ENCODE measurements around the gene CORO2B.

CORO2B gene

DNA sequence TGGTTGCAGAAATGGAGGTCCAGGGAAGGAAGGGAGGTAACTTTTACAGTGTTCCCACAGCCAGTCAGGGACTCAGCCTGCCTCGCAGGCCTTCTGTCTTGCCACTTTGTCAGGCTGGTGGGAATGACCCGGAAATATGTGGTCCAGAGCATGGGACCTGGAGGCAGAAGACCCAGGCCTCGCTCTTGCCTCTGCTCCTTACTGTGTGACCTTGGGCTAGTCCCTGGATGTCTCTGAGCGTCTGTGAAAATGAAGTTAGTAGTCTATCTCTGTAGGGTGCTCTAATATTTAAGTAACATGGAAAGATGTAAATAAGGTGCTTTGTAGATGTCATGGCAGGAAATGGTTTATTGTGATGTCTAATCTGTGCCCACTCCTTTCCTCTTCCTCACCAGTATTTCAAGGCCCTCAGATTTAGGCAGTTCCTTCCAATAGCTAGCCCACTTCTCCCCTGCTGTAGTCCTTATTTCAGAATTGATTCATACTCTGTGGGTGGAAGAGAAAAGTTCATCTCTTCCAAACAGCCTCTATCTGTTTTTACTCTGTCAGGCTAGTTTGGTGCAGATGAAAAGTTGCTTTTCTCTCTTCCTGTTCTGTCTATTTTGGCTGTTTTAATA lies 9.1 kb downstream of the CORO2B start:
- Histone ChIP-seq H3K9me3 (ENCODE audit: insufficient read depth, low read depth, low read length) (no peaks in the 10 kb centered on the region), H3K27me3 (ENCODE audit: insufficient read depth, low read length) (no peaks in the 10 kb centered on the region), H3K27ac (ENCODE audit: low read length) (no peak overlapping the region), H3K9ac (ENCODE audit: low read depth, low read length) (no peak overlapping the region), H3K4me3 (ENCODE audit: low read length) (no peak overlapping the region), H3K4me1 (ENCODE audit: insufficient read depth, low read length) (peaks cover 10% of the 10 kb centered on the region; the same call in 1 of the 2 replicates), H3K36me3 (ENCODE audit: insufficient read depth, low read depth, low read length) (no peaks in the 10 kb centered on the region)

DNA sequence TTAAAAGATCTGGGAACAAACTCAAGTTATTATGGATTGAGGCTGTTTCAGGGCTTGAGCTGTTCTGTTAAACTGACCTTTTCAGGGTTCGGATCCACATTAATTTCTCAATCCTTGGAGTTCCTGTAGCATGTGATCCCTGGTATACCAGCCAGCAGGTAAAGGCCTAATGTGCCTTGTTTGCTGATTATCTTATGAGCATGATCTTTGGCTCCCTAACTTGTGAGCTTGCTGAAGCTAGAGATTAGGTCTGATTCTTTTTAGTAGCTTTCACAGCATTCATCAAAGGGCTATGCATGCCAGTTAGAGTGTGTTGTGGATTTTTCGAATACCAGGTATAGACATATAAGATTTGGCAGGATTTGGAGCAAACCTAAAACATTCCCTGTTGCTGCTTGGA lies 10.3 kb downstream of the CORO2B start:
- Histone ChIP-seq H3K4me1 (ENCODE audit: insufficient read depth, low read length) (0 out of 2 replicates have a peak, but pooled peaks cover 4% of the 10 kb centered on the region), H3K4me3 (ENCODE audit: low read length) (no peak overlapping the region), H3K36me3 (ENCODE audit: insufficient read depth, low read depth, low read length) (no peaks in the 10 kb centered on the region), H3K27me3 (ENCODE audit: insufficient read depth, low read length) (no peaks in the 10 kb centered on the region), H3K9ac (ENCODE audit: low read depth, low read length) (no peak overlapping the region), H3K27ac (ENCODE audit: low read length) (no peak overlapping the region), H3K9me3 (ENCODE audit: insufficient read depth, low read depth, low read length) (no peaks in the 10 kb centered on the region)

GRCh38 chr15:68589783-68590710 lies 11.3 kb downstream of the CORO2B start:
- Histone ChIP-seq H3K9me3 (ENCODE audit: insufficient read depth, low read depth, low read length) (no peaks in the 10 kb centered on the region), H3K27me3 (ENCODE audit: insufficient read depth, low read length) (no peaks in the 10 kb centered on the region), H3K4me3 (ENCODE audit: low read length) (no peak overlapping the region), H3K9ac (ENCODE audit: low read depth, low read length) (no peak overlapping the region), H3K27ac (ENCODE audit: low read length) (no peak overlapping the region), H3K4me1 (ENCODE audit: insufficient read depth, low read length) (0 out of 2 replicates have a peak, but pooled peaks cover 2% of the 10 kb centered on the region), H3K36me3 (ENCODE audit: insufficient read depth, low read depth, low read length) (no peaks in the 10 kb centered on the region)

GRCh38 chr15:68590721-68591389 lies 12.1 kb downstream of the CORO2B start:
- Histone ChIP-seq H3K4me1 (ENCODE audit: insufficient read depth, low read length) (peaks cover 2% of the 10 kb centered on the region; the same call in 1 of the 2 replicates), H3K9me3 (ENCODE audit: insufficient read depth, low read depth, low read length) (no peaks in the 10 kb centered on the region), H3K4me3 (ENCODE audit: low read length) (no peak overlapping the region), H3K27me3 (ENCODE audit: insufficient read depth, low read length) (no peaks in the 10 kb centered on the region), H3K9ac (ENCODE audit: low read depth, low read length) (no peak overlapping the region), H3K36me3 (ENCODE audit: insufficient read depth, low read depth, low read length) (no peaks in the 10 kb centered on the region), H3K27ac (ENCODE audit: low read length) (no peak overlapping the region)

GRCh38 chr15:68592054-68592453 lies 13.3 kb downstream of the CORO2B start:
- Histone ChIP-seq H3K9ac (ENCODE audit: low read depth, low read length) (no peak overlapping the region), H3K9me3 (ENCODE audit: insufficient read depth, low read depth, low read length) (no peaks in the 10 kb centered on the region), H3K27me3 (ENCODE audit: insufficient read depth, low read length) (no peaks in the 10 kb centered on the region), H3K36me3 (ENCODE audit: insufficient read depth, low read depth, low read length) (no peaks in the 10 kb centered on the region), H3K4me1 (ENCODE audit: insufficient read depth, low read length) (peaks cover 2% of the 10 kb centered on the region; the same call in 1 of the 2 replicates), H3K4me3 (ENCODE audit: low read length) (no peak overlapping the region), H3K27ac (ENCODE audit: low read length) (no peak overlapping the region)

DNA sequence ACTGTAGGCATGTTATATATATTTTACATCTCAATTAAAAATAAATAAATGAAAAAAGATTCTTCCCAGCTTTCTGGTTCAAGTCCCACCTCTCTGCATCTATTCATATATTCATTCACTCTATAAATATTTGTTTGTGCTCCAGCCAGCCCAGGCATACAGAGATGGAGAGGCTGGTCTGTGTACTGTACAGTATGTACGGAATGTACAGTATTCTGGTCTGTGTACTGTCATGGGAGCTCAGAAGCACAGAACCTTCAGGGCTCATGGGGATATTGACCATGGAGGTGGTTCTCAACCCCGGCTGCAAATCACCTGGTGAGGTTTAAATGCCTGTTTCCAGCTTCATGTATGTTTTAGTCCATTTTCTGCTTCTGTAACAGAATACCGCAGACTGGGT lies 13.8 kb downstream of the CORO2B start:
- H3K36me3 ChIP-seq (ENCODE audit: insufficient read depth, low read depth, low read length): no peaks in the 10 kb centered on the region
- H3K9ac ChIP-seq (ENCODE audit: low read depth, low read length): no peak overlapping the region
- peaks cover 2% of the 10 kb centered on the region; the same call in 1 of the 2 replicates for H3K4me1 ChIP-seq (ENCODE audit: insufficient read depth, low read length)
- no peak overlapping the region for H3K27ac ChIP-seq (ENCODE audit: low read length)
- no peaks in the 10 kb centered on the region for H3K9me3 ChIP-seq (ENCODE audit: insufficient read depth, low read depth, low read length)
- H3K4me3 ChIP-seq (ENCODE audit: low read length): no peak overlapping the region
- H3K27me3 ChIP-seq (ENCODE audit: insufficient read depth, low read length): no peaks in the 10 kb centered on the region

- H3K9ac ChIP-seq (ENCODE audit: low read depth, low read length): no peak overlapping the region
- no peaks in the 10 kb centered on the region for H3K36me3 ChIP-seq (ENCODE audit: insufficient read depth, low read depth, low read length)
Observed at GRCh38 chr15:68593341-68593740, 14.5 kb downstream of the CORO2B start.

GRCh38 chr15:68593828-68594532 lies 15.2 kb downstream of the CORO2B start:
- H3K4me3 ChIP-seq (ENCODE audit: low read length): no peak overlapping the region
- no peak overlapping the region for H3K27ac ChIP-seq (ENCODE audit: low read length)
- H3K36me3 ChIP-seq (ENCODE audit: insufficient read depth, low read depth, low read length): no peaks in the 10 kb centered on the region
- H3K27me3 ChIP-seq (ENCODE audit: insufficient read depth, low read length): no peaks in the 10 kb centered on the region
- H3K4me1 ChIP-seq (ENCODE audit: insufficient read depth, low read length): peaks cover 3% of the 10 kb centered on the region; the same call in 1 of the 2 replicates
- no peak overlapping the region for H3K9ac ChIP-seq (ENCODE audit: low read depth, low read length)
- H3K9me3 ChIP-seq (ENCODE audit: insufficient read depth, low read depth, low read length): no peaks in the 10 kb centered on the region

More at GRCh38 chr15:68593341-68593740, 14.5 kb downstream of the CORO2B start:
- Histone ChIP-seq H3K27me3 (ENCODE audit: insufficient read depth, low read length) (no peaks in the 10 kb centered on the region), H3K27ac (ENCODE audit: low read length) (no peak overlapping the region), H3K4me1 (ENCODE audit: insufficient read depth, low read length) (peaks cover 2% of the 10 kb centered on the region; the same call in 1 of the 2 replicates), H3K4me3 (ENCODE audit: low read length) (no peak overlapping the region), H3K9me3 (ENCODE audit: insufficient read depth, low read depth, low read length) (no peaks in the 10 kb centered on the region)

DNA sequence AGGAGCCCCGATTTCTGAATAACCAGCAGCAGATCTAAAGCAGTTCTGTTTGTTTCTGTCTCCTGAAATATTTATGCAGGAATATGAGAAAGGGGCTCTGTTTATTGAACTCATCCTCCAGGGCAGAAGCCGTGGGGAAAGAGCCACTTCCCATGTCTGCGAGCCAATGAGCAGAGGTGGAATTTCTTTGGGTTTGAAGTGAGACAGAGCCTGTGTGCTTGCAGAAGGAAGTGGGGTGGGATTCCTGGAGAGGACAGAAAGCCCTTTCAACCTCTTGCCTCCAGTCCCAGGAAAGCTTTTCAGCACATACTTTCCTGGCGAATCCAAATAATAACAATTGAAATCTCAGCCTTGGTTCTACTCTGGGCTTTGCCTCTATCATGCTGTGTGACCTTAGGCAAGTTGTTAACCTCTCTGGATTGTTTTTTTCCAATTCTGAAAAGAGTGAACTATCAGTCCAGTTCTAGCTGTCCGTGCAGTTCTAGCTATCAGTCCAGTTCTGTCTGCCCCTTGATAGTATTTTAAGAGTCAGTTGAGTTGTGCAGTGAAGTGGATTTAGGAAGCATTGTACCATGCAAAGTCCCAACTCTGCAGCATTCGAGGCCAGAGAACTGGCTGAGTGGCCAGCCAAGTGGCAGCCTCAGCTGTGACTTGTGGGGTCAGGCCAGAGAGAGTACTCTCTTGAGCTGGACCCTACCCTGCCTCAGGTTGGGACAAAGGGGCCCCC lies 15.9 kb downstream of the CORO2B start:
- no peak overlapping the region for H3K4me3 ChIP-seq (ENCODE audit: low read length)
- no peak overlapping the region for H3K9ac ChIP-seq (ENCODE audit: low read depth, low read length)
- no peaks in the 10 kb centered on the region for H3K27me3 ChIP-seq (ENCODE audit: insufficient read depth, low read length)
- no peaks in the 10 kb centered on the region for H3K36me3 ChIP-seq (ENCODE audit: insufficient read depth, low read depth, low read length)
- H3K4me1 ChIP-seq (ENCODE audit: insufficient read depth, low read length): peaks cover 10% of the 10 kb centered on the region; the same call in 1 of the 2 replicates
- no peak overlapping the region for H3K27ac ChIP-seq (ENCODE audit: low read length)
- H3K9me3 ChIP-seq (ENCODE audit: insufficient read depth, low read depth, low read length): no peaks in the 10 kb centered on the region

GRCh38 chr15:68595260-68595564 lies 16.4 kb downstream of the CORO2B start:
- no peaks in the 10 kb centered on the region for H3K27me3 ChIP-seq (ENCODE audit: insufficient read depth, low read length)
- no peaks in the 10 kb centered on the region for H3K9me3 ChIP-seq (ENCODE audit: insufficient read depth, low read depth, low read length)

DNA sequence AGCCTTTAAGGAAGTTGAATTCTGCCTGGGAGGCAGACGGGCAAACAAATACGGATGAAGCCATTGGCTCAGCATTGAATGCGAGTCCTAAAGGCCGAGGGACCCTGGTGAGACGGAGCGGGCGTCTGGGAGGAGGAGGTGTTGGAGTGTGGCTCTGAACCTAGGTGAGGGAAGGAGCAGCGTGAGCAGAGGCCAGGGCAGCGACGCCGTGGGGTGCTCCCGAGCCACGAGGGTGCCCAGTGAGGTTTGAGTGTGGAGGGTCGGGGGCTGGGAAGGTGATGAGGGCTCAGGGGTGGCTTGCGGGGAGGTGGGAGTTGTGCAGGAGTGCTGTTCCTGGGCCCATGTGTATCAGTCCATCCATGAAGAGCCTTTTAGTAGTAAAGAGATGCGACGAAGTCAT lies 17.0 kb downstream of the CORO2B start:
- no peak overlapping the region for H3K4me3 ChIP-seq (ENCODE audit: low read length)
- no peak overlapping the region for H3K9ac ChIP-seq (ENCODE audit: low read depth, low read length)
- no peaks in the 10 kb centered on the region for H3K27me3 ChIP-seq (ENCODE audit: insufficient read depth, low read length)
- H3K4me1 ChIP-seq (ENCODE audit: insufficient read depth, low read length): peaks cover 19% of the 10 kb centered on the region
- no peaks in the 10 kb centered on the region for H3K9me3 ChIP-seq (ENCODE audit: insufficient read depth, low read depth, low read length)
- no peak overlapping the region for H3K27ac ChIP-seq (ENCODE audit: low read length)
- H3K36me3 ChIP-seq (ENCODE audit: insufficient read depth, low read depth, low read length): no peaks in the 10 kb centered on the region

More at GRCh38 chr15:68595260-68595564, 16.4 kb downstream of the CORO2B start:
- no peaks in the 10 kb centered on the region for H3K36me3 ChIP-seq (ENCODE audit: insufficient read depth, low read depth, low read length)
- H3K4me1 ChIP-seq (ENCODE audit: insufficient read depth, low read length): peaks cover 14% of the 10 kb centered on the region
- H3K4me3 ChIP-seq (ENCODE audit: low read length): no peak overlapping the region
- no peak overlapping the region for H3K27ac ChIP-seq (ENCODE audit: low read length)
- H3K9ac ChIP-seq (ENCODE audit: low read depth, low read length): no peak overlapping the region

Data from iPS-20b (cell line).